Thymus (tissue), 11 donors: ENCODE data around the gene DPP6. TPM values are rescaled to one million over a fixed set of nuclear protein-coding genes. Genes with fewer than 3 reads are reported as not detected.

Experiments used
- DNase-seq, 9 donors: peaks; one replicate each; pipeline ENCODE4 v3.0.0-alpha.2; 2013; ENCODE audit warnings: low spot score in 9 of 9, low read depth in 6 of 9, missing footprints in 1 of 9
- H3K27ac ChIP-seq, 2 donors: one replicate each; pipeline ENCODE4 v1.5.1; 2013; ENCODE audit warnings: control low read depth in 1 of 2, low read depth in 1 of 2, low read length in 1 of 2, mild to moderate bottlenecking in 1 of 2, moderate library complexity in 1 of 2
- H3K27me3 ChIP-seq, 2 donors: one replicate each; pipeline ENCODE4 v1.5.1; 2013; ENCODE audit warnings: low read length in 1 of 2; ENCODE audit not compliant: control insufficient read depth in 2 of 2, insufficient read depth in 1 of 2
- H3K36me3 ChIP-seq, 2 donors: one replicate each; pipeline ENCODE4 v1.5.1; 2013; ENCODE audit warnings: low read length in 1 of 2, mild to moderate bottlenecking in 1 of 2, moderate library complexity in 1 of 2; ENCODE audit not compliant: control insufficient read depth in 2 of 2, insufficient read depth in 2 of 2
- H3K4me1 ChIP-seq, 2 donors: one replicate each; pipeline ENCODE4 v1.5.1; 2013; ENCODE audit warnings: low read length in 2 of 2; ENCODE audit not compliant: control insufficient read depth in 2 of 2, insufficient read depth in 2 of 2
- H3K4me3 ChIP-seq, 2 donors: one replicate each; pipeline ENCODE4 v1.5.1; 2013; ENCODE audit warnings: low read length in 2 of 2, control low read depth in 1 of 2, mild to moderate bottlenecking in 1 of 2
- H3K9me3 ChIP-seq, 2 donors: one replicate each; pipeline ENCODE4 v1.5.1; 2013; ENCODE audit warnings: low read length in 1 of 2, mild to moderate bottlenecking in 1 of 2; ENCODE audit not compliant: control insufficient read depth in 2 of 2, insufficient read depth in 1 of 2
- WGBS: extraction: QIAGEN DNeasy Blood & Tissue Kit; methylation state at CpG from one replicate; pipeline ENCODE4 v1.1.7; 2013; 5-methylcytosine and 5-hydroxymethylcytosine counted together
- polyA plus RNA-seq: library from polyadenylated mRNA; stranded (reverse); fragments of 200-250 nt; gene quantifications from one replicate; pipeline ENCODE4 v1.2.3, GENCODE V29; 2013
- total RNA-seq: library from RNA; stranded (reverse); fragments of 120-200 nt; gene quantifications from one replicate; pipeline ENCODE4 v1.2.4, GENCODE V29; 2013
- donor health status: healthy.

The DPP6 gene
- total and polyA plus RNA-seq, 2 donors: 0.75 to 4.5 TPM

- H3K27me3 ChIP-seq: no peaks in the 10 kb centered on the region
- H3K4me3 ChIP-seq: no peak overlapping the region
- WGBS: 82% methylated on average over 5 of the region's 5 CpGs
- no peaks in the 10 kb centered on the region for H3K36me3 ChIP-seq
- peaks cover 2 to 8% of the 10 kb centered on the region in 2 donors for H3K9me3 ChIP-seq
- no peak for DNase-seq
- no peak overlapping the region for H3K27ac ChIP-seq
- no peaks in the 10 kb centered on the region for H3K4me1 ChIP-seq
Observed at GRCh38 chr7:154232700-154233099, 180.5 kb downstream of the DPP6 start.

- peaks cover 0 to 9% of the 10 kb centered on the region in 2 donors for H3K9me3 ChIP-seq
- no peaks in the 10 kb centered on the region for H3K4me1 ChIP-seq
- H3K27me3 ChIP-seq: no peaks in the 10 kb centered on the region
- H3K27ac ChIP-seq: no peak overlapping the region
- no peak overlapping the region for H3K4me3 ChIP-seq
- 88% methylated on average over 3 of the region's 3 CpGs for WGBS
- no peaks in the 10 kb centered on the region for H3K36me3 ChIP-seq
- no peak for DNase-seq
Observed at GRCh38 chr7:154241988-154242387, 189.8 kb downstream of the DPP6 start.

GRCh38 chr7:154242709-154243108 is 190.5 kb downstream of the DPP6 start:
- no peak for DNase-seq
- H3K9me3 ChIP-seq: peaks cover 0 to 9% of the 10 kb centered on the region in 2 donors
- no peaks in the 10 kb centered on the region for H3K4me1 ChIP-seq

GRCh38 chr7:154252046-154252445 is 199.8 kb downstream of the DPP6 start:
- DNase-seq: no peak
- Histone ChIP-seq H3K27ac (no peak overlapping the region), H3K36me3 (no peaks in the 10 kb centered on the region), H3K27me3 (no peaks in the 10 kb centered on the region), H3K9me3 (peaks cover 0 to 8% of the 10 kb centered on the region in 2 donors), H3K4me1 (no peaks in the 10 kb centered on the region), H3K4me3 (no peak overlapping the region)
- 72% methylated on average over 6 of the region's 6 CpGs for WGBS

More at GRCh38 chr7:154242709-154243108, 190.5 kb downstream of the DPP6 start:
- no peaks in the 10 kb centered on the region for H3K36me3 ChIP-seq
- no peak overlapping the region for H3K4me3 ChIP-seq
- no peaks in the 10 kb centered on the region for H3K27me3 ChIP-seq
- no peak overlapping the region for H3K27ac ChIP-seq

- Histone ChIP-seq H3K27ac (no peak overlapping the region), H3K4me1 (no peaks in the 10 kb centered on the region), H3K4me3 (no peak overlapping the region), H3K27me3 (no peaks in the 10 kb centered on the region), H3K36me3 (no peaks in the 10 kb centered on the region), H3K9me3 (peaks cover 0 to 8% of the 10 kb centered on the region in 2 donors)
- DNase-seq: no peak
- 68% methylated on average over 6 of the region's 6 CpGs for WGBS
Observed at GRCh38 chr7:154253810-154254209, 201.6 kb downstream of the DPP6 start.

- Histone ChIP-seq H3K36me3 (no peaks in the 10 kb centered on the region), H3K27ac (no peak overlapping the region), H3K4me1 (no peaks in the 10 kb centered on the region), H3K9me3 (peaks cover 0 to 8% of the 10 kb centered on the region in 2 donors), H3K27me3 (no peaks in the 10 kb centered on the region), H3K4me3 (no peak overlapping the region)
- 27% methylated on average over 7 of the region's 7 CpGs for WGBS
- no peak for DNase-seq
Observed at GRCh38 chr7:154255324-154255723, 203.1 kb downstream of the DPP6 start.

- DNase-seq: no peak
- no peaks in the 10 kb centered on the region for H3K27me3 ChIP-seq
- peaks cover 0 to 3% of the 10 kb centered on the region in 2 donors for H3K9me3 ChIP-seq
- H3K27ac ChIP-seq: no peak overlapping the region
- H3K4me1 ChIP-seq: no peaks in the 10 kb centered on the region
- 92% methylated on average over 8 of the region's 8 CpGs for WGBS
- no peaks in the 10 kb centered on the region for H3K36me3 ChIP-seq
- H3K4me3 ChIP-seq: no peak overlapping the region
Observed at GRCh38 chr7:154256150-154256549, 204.0 kb downstream of the DPP6 start.

GRCh38 chr7:154259396-154259795 is 207.2 kb downstream of the DPP6 start:
- H3K36me3 ChIP-seq: no peaks in the 10 kb centered on the region
- WGBS: 80% methylated on average over 3 of the region's 3 CpGs
- no peaks in the 10 kb centered on the region for H3K4me1 ChIP-seq
- H3K9me3 ChIP-seq: peaks cover 0 to 3% of the 10 kb centered on the region in 2 donors
- no peak overlapping the region for H3K27ac ChIP-seq
- no peaks in the 10 kb centered on the region for H3K27me3 ChIP-seq
- H3K4me3 ChIP-seq: no peak overlapping the region
- DNase-seq: no peak

GRCh38 chr7:154287356-154287755 is 235.2 kb downstream of the DPP6 start:
- WGBS: 74% methylated on average over 8 of the region's 8 CpGs
- peaks cover 0 to 2% of the 10 kb centered on the region in 2 donors for H3K9me3 ChIP-seq
- H3K4me3 ChIP-seq: no peak overlapping the region
- no peak overlapping the region for H3K27ac ChIP-seq
- no peaks in the 10 kb centered on the region for H3K27me3 ChIP-seq
- no peaks in the 10 kb centered on the region for H3K36me3 ChIP-seq
- no peaks in the 10 kb centered on the region for H3K4me1 ChIP-seq
- no peak for DNase-seq

GRCh38 chr7:154289119-154289518 is 236.9 kb downstream of the DPP6 start:
- 96% methylated on average over 5 of the region's 5 CpGs for WGBS
- H3K4me1 ChIP-seq: no peaks in the 10 kb centered on the region
- peaks cover 0 to 2% of the 10 kb centered on the region in 2 donors for H3K9me3 ChIP-seq
- DNase-seq: no peak
- H3K4me3 ChIP-seq: no peak overlapping the region
- H3K27me3 ChIP-seq: no peaks in the 10 kb centered on the region
- H3K36me3 ChIP-seq: no peaks in the 10 kb centered on the region
- no peak overlapping the region for H3K27ac ChIP-seq
